ENCODE results near the gene BTNL9.

Gene BTNL9

DNA sequence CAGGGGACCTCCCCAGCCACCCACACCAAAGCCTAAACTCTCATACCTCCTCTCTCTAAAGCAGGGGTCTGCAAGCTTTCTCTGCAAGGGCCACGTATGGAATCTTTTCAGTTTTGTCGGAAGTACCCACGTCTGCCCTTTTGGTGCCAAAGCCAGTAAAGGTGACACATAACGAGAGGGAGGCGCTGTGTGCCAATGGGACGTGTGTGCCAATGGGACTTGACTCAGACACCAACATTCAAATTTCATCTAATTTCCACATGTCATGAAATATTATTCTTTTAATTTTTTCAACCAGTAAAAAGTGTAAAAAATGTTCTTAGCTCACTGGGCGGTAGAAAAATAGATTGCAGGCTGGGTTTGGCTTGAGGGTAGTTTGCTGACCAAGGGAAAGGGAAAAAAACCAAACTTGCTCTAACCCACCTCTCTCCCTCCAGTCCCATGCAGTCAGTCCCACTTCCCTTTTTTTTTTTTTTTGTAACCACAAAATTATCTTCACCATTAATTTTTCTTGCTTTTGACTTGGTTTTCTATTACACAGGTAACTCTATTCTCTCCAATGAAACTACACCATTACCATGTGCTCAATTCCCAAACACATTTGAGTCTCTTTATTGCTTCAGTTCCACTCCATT is 65.4 kb downstream of the BTNL9 start:
- 60% methylated on average over 3 of the region's 7 CpGs for WGBS (ENCODE audit: insufficient coverage)
- DNase-seq, result peak in 2 of 3 donors; percentile 32 to 38
- CTCF ChIA-PET, result no interaction called here

DNA sequence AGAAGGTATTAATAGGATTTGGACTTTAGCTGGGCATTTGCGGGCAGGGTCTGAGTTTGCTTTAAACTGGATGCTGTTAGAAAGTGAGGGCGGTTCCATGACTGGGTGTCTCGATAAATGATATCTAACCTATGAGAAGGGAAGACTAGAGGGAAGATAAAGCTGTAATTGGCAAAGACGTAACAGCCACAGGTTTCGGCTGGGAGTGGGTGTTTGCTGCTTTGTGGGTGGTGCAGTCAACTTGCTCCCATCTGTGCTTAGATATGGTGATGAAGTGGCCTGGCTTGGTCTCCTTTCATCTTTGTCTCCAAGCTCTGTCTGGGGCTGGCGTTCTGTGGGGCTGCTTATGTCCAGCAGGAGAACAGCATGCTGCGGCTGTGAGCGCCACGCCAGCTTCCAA is 67.6 kb downstream of the BTNL9 start:
- DNase-seq, result no peak
- ChIA-PET CTCF (interaction anchor here (1.5 kb wide), 1 partner anchor 8 kb away, joined by 3 read pairs; no protein-coding TSS in a partner anchor), POLR2A (no interaction called here)
- no peak overlapping the region for H3K4me3 ChIP-seq (ENCODE audit: control insufficient read depth in 1 of 7, extremely low read depth in 1 of 7, insufficient read depth in 4 of 7, low read depth in 2 of 7, low read length in 6 of 7)
- H3K27me3 ChIP-seq (replicated peaks in 2 of 5; ENCODE audit: control insufficient read depth in 4 of 5, insufficient read depth in 5 of 5, low read length in 4 of 5), result peaks cover 0 to 76% (median 24%) of the 10 kb centered on the region in 5 experiments
- 81% methylated on average over 9 of the region's 9 CpGs for WGBS (ENCODE audit: insufficient coverage)
- H3K27ac ChIP-seq (ENCODE audit: insufficient read depth in 1 of 2, low read depth in 1 of 2, low read length in 2 of 2, poor library complexity in 1 of 2, severe bottlenecking in 2 of 2), result no peak overlapping the region
- H3K9me3 ChIP-seq (ENCODE audit: control extremely low read depth in 1 of 5, control insufficient read depth in 4 of 5, insufficient read depth in 2 of 5, low read depth in 1 of 5, low read length in 4 of 5), result peaks cover 0 to 2% (median 0%) of the 10 kb centered on the region in 5 experiments
- H3K4me1 ChIP-seq (ENCODE audit: control extremely low read depth in 1 of 4, control insufficient read depth in 4 of 4, insufficient read depth in 4 of 4, low read length in 3 of 4), result peaks cover 0 to 7% (median 4%) of the 10 kb centered on the region in 4 experiments
- H3K36me3 ChIP-seq (ENCODE audit: control insufficient read depth in 4 of 4, insufficient read depth in 4 of 4, low read length in 3 of 4), result no peaks in the 10 kb centered on the region

More for the DNA sequence above, 65.4 kb downstream of the BTNL9 start:
- Histone ChIP-seq H3K36me3 (ENCODE audit: control insufficient read depth in 4 of 4, insufficient read depth in 4 of 4, low read length in 3 of 4) (no peaks in the 10 kb centered on the region), H3K27me3 (replicated peaks in 2 of 5; ENCODE audit: control insufficient read depth in 4 of 5, insufficient read depth in 5 of 5, low read length in 4 of 5) (peaks cover 0 to 62% (median 19%) of the 10 kb centered on the region in 5 experiments), H3K9me3 (ENCODE audit: control extremely low read depth in 1 of 5, control insufficient read depth in 4 of 5, insufficient read depth in 2 of 5, low read depth in 1 of 5, low read length in 4 of 5) (no peaks in the 10 kb centered on the region), H3K4me1 (ENCODE audit: control extremely low read depth in 1 of 4, control insufficient read depth in 4 of 4, insufficient read depth in 4 of 4, low read length in 3 of 4) (peaks cover 0 to 7% (median 4%) of the 10 kb centered on the region in 4 experiments), H3K4me3 (ENCODE audit: control insufficient read depth in 1 of 7, extremely low read depth in 1 of 7, insufficient read depth in 4 of 7, low read depth in 2 of 7, low read length in 6 of 7) (no peak overlapping the region), H3K27ac (ENCODE audit: insufficient read depth in 1 of 2, low read depth in 1 of 2, low read length in 2 of 2, poor library complexity in 1 of 2, severe bottlenecking in 2 of 2) (no peak overlapping the region)
- POLR2A ChIA-PET, result no interaction called here

- H3K27ac ChIP-seq (ENCODE audit: insufficient read depth in 1 of 2, low read depth in 1 of 2, low read length in 2 of 2, poor library complexity in 1 of 2, severe bottlenecking in 2 of 2), result no peak overlapping the region
- H3K27me3 ChIP-seq (replicated peaks in 2 of 5; ENCODE audit: control insufficient read depth in 4 of 5, insufficient read depth in 5 of 5, low read length in 4 of 5), result peaks cover 0 to 81% (median 27%) of the 10 kb centered on the region in 5 experiments
- CTCF ChIA-PET, result no interaction called here
- H3K4me3 ChIP-seq (ENCODE audit: control insufficient read depth in 1 of 7, extremely low read depth in 1 of 7, insufficient read depth in 4 of 7, low read depth in 2 of 7, low read length in 6 of 7), result no peak overlapping the region
- no peaks in the 10 kb centered on the region for H3K36me3 ChIP-seq (ENCODE audit: control insufficient read depth in 4 of 4, insufficient read depth in 4 of 4, low read length in 3 of 4)
- 80% methylated on average over 12 of the region's 14 CpGs for WGBS (ENCODE audit: insufficient coverage)
- H3K9me3 ChIP-seq (ENCODE audit: control extremely low read depth in 1 of 5, control insufficient read depth in 4 of 5, insufficient read depth in 2 of 5, low read depth in 1 of 5, low read length in 4 of 5), result peaks cover 0 to 7% (median 2%) of the 10 kb centered on the region in 5 experiments
- peaks cover 0 to 7% (median 4%) of the 10 kb centered on the region in 4 experiments for H3K4me1 ChIP-seq (ENCODE audit: control extremely low read depth in 1 of 4, control insufficient read depth in 4 of 4, insufficient read depth in 4 of 4, low read length in 3 of 4)
- no peak for DNase-seq
- POLR2A ChIA-PET, result no interaction called here
These were observed 68.6 kb downstream of the BTNL9 start for GRCh38 chr5:181108578-181109165.

DNA sequence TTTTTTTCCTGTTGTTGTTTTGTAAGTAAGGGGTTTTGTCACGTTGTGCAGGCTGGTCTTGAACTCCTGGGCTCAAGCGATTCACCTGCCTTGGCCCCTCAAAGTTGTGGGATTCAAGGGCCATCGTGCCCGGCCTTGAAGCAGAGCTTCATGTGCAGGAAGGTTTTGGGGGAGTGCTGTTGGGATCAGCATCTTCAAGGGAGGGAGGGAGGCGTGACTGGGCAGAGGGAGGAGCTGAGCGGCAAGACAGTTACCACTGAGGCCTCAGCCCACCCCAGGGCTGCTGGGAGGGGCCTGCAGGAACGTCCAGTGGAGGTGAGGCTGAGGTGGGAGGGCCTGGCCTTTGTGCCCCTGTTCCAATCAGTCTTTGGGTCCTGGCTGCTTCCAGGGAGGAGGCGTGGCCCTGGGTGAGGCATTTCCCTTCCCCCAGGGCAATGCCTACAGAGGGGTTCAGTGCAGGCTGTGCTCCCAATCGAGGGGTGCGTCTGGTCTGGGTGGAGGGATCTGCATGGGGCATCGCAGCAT is 69.5 kb downstream of the BTNL9 start:
- Histone ChIP-seq H3K36me3 (ENCODE audit: control insufficient read depth in 4 of 4, insufficient read depth in 4 of 4, low read length in 3 of 4) (no peaks in the 10 kb centered on the region), H3K27me3 (replicated peaks in 2 of 5; ENCODE audit: control insufficient read depth in 4 of 5, insufficient read depth in 5 of 5, low read length in 4 of 5) (peaks cover 0 to 83% (median 28%) of the 10 kb centered on the region in 5 experiments), H3K4me1 (ENCODE audit: control extremely low read depth in 1 of 4, control insufficient read depth in 4 of 4, insufficient read depth in 4 of 4, low read length in 3 of 4) (peaks cover 0 to 4% (median 2%) of the 10 kb centered on the region in 4 experiments), H3K27ac (ENCODE audit: insufficient read depth in 1 of 2, low read depth in 1 of 2, low read length in 2 of 2, poor library complexity in 1 of 2, severe bottlenecking in 2 of 2) (no peak overlapping the region), H3K9me3 (ENCODE audit: control extremely low read depth in 1 of 5, control insufficient read depth in 4 of 5, insufficient read depth in 2 of 5, low read depth in 1 of 5, low read length in 4 of 5) (peaks cover 0 to 16% (median 10%) of the 10 kb centered on the region in 5 experiments), H3K4me3 (ENCODE audit: control insufficient read depth in 1 of 7, extremely low read depth in 1 of 7, insufficient read depth in 4 of 7, low read depth in 2 of 7, low read length in 6 of 7) (no peak overlapping the region)
- DNase-seq, result no peak
- 55% methylated on average over 6 of the region's 11 CpGs for WGBS (ENCODE audit: insufficient coverage)
- POLR2A ChIA-PET, result no interaction called here
- CTCF ChIA-PET, result no interaction called here

- no peak for DNase-seq
- no peak overlapping the region for H3K27ac ChIP-seq (ENCODE audit: insufficient read depth in 1 of 2, low read depth in 1 of 2, low read length in 2 of 2, poor library complexity in 1 of 2, severe bottlenecking in 2 of 2)
- 86% methylated on average over 5 of the region's 5 CpGs for WGBS (ENCODE audit: insufficient coverage)
- peaks cover 0 to 27% (median 14%) of the 10 kb centered on the region in 5 experiments for H3K9me3 ChIP-seq (ENCODE audit: control extremely low read depth in 1 of 5, control insufficient read depth in 4 of 5, insufficient read depth in 2 of 5, low read depth in 1 of 5, low read length in 4 of 5)
- no peaks in the 10 kb centered on the region for H3K36me3 ChIP-seq (ENCODE audit: control insufficient read depth in 4 of 4, insufficient read depth in 4 of 4, low read length in 3 of 4)
- H3K27me3 ChIP-seq (replicated peaks in 2 of 5; ENCODE audit: control insufficient read depth in 4 of 5, insufficient read depth in 5 of 5, low read length in 4 of 5), result peaks cover 2 to 85% (median 34%) of the 10 kb centered on the region in 5 experiments
- H3K4me1 ChIP-seq (ENCODE audit: control extremely low read depth in 1 of 4, control insufficient read depth in 4 of 4, insufficient read depth in 4 of 4, low read length in 3 of 4), result no peaks in the 10 kb centered on the region
- CTCF ChIA-PET, result no interaction called here
- POLR2A ChIA-PET, result no interaction called here
- H3K4me3 ChIP-seq (ENCODE audit: control insufficient read depth in 1 of 7, extremely low read depth in 1 of 7, insufficient read depth in 4 of 7, low read depth in 2 of 7, low read length in 6 of 7), result no peak overlapping the region
These were observed 70.9 kb downstream of the BTNL9 start for GRCh38 chr5:181111010-181111409.

Data from common myeloid progenitor, CD34-positive (primary cell).